C4-2B (cell line): ENCODE data around the gene MEP1B.

ENCODE experiments used
- H3K27ac ChIP-seq: fragments of 450-650 bp; 2 replicates; pipeline ENCODE4 v1.5.1; 2017
- ZFX ChIP-seq: fragments of 450-650 bp; IDR thresholded peaks from 2 replicates; pipeline ENCODE4 v1.6.1; 2017
- TF ChIP-seq, protein P1 (sequence below): fragments of 450-650 bp; conservative IDR thresholded peaks from 2 replicates; pipeline ENCODE4 v1.5.1; 2017; ENCODE audit warnings: mild to moderate bottlenecking

MEP1B gene

DNA sequence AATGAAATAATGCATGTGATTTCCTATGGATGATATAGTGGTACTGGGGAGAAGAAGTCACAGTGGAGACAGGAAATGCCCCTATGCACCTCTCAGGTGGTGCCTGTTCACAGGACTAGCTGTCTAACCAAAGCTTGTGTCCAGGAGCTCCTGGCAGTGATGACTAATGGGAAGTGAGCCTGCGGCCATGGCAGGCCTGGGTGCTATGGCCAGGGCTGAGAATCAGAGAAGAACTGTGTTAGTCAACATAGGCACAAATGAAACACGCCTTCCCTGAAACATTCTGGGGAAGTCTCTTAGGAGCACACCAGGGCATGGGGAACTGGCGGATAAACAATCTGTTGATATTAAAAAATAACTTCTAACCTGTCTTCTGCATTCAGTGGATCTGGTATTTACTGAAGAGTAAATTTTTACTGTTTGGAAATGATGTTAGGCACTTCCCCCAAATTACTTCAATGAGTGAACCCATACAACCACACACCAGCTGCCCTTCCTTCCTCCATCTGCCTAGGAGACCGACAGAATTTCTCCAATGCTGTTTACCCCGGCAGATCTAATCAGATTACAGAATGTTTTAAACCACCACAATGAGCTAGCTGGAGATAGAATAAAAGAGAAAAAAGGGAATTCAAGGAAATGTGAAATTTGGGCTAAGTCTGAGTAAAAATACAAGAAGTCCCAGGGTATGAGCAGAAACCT lies 67.4 kb downstream of the MEP1B start:
- TF ChIP-seq ZFX = no peak
- TF ChIP-seq, protein P1, sequence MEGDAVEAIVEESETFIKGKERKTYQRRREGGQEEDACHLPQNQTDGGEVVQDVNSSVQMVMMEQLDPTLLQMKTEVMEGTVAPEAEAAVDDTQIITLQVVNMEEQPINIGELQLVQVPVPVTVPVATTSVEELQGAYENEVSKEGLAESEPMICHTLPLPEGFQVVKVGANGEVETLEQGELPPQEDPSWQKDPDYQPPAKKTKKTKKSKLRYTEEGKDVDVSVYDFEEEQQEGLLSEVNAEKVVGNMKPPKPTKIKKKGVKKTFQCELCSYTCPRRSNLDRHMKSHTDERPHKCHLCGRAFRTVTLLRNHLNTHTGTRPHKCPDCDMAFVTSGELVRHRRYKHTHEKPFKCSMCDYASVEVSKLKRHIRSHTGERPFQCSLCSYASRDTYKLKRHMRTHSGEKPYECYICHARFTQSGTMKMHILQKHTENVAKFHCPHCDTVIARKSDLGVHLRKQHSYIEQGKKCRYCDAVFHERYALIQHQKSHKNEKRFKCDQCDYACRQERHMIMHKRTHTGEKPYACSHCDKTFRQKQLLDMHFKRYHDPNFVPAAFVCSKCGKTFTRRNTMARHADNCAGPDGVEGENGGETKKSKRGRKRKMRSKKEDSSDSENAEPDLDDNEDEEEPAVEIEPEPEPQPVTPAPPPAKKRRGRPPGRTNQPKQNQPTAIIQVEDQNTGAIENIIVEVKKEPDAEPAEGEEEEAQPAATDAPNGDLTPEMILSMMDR = no peak
- no peak overlapping the region for H3K27ac ChIP-seq

DNA sequence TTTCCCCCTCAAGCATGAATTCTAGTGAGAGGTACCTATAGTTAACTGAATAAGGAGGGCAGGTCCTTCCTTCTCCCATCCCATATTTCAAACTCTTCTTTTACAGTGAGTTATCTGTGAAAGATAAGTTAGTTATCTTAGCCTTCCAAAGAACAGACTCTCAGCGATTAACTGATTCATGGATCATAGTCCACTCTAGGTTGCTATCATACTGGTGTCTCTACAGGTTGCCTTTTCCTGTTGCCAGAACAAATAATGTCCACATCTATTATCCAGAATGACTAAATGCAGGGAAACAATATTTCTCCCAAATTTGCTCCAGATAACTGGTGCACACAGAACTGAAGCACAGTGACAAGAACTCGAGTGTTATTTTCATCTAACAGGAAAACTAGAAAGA lies 68.3 kb downstream of the MEP1B start:
- no peak for TF ChIP-seq ZFX
- TF ChIP-seq, protein P1 = no peak
- H3K27ac ChIP-seq = no peak overlapping the region

DNA sequence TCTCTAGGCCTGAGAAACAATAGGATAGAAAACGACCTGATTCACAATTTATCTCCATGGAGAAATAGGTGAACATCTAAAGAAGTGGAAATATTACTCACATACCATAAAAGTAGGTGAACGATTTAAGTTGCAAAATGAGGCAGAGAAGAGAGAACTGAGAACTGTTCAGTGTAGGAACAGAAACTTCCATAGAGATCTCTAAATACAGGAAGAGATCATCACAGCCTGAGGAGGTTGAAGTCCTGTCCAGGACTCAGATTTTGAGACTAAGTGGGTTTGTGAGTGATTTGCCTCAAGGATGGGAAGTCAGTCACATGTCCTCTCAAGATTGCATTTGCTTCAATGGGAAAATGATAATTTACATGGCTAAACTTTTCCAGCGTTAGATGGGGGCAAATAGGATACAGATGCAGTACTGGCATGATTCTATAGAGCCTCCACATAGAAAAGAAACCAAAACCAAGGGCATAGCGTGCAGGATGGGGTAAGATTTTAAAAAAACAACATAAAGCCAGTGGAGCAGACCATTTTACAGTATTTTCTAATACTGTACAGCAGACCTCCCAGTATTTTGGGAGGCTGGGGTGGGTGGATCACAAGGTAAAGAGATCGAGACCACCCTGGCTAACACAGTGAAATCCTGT lies 68.8 kb downstream of the MEP1B start:
- no peak for TF ChIP-seq ZFX
- TF ChIP-seq, protein P1 = no peak
- no peak overlapping the region for H3K27ac ChIP-seq

DNA sequence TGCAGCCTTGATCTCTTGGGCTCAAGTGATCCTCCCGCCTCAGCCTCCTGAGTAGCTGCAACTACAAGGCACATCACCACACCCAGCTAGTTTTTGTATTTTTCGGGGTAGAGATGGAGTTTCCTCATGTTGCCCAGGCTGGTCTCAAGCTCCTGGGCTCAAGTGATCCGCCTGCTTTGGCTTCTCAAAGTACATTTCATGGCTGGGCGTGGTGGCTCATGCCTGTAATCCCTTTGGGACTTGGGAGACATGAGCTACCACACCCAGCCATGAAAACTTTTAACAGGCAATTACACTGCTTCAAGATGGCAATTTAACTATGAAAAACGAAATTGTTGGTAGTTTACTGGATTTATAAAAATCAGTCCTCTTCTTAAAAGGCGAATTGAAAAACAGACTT lies 69.7 kb downstream of the MEP1B start:
- TF ChIP-seq, protein P1 = no peak
- no peak for TF ChIP-seq ZFX
- H3K27ac ChIP-seq = no peak overlapping the region

DNA sequence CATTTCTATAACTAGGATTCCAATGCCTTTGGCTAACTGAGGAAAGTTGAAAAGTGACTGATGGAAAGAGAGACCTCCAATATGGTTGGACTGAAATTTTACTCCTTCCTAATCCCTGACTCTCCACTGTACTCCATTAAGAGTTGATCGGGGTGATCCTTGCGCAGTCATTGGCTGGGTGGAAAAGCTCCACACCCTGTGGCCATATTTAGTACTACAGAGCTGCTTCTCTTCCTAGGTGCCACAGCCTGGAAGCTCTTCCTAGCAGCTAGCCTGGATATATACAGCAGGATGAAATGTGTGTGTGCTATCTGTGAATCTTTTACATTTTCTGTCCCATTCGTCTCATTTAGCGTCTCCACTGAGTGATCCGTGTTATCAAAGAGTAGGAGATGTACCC lies 71.2 kb downstream of the MEP1B start:
- TF ChIP-seq, protein P1 = no peak; the same call in 1 of the 2 replicates
- no peak for TF ChIP-seq ZFX
- no peak overlapping the region for H3K27ac ChIP-seq

DNA sequence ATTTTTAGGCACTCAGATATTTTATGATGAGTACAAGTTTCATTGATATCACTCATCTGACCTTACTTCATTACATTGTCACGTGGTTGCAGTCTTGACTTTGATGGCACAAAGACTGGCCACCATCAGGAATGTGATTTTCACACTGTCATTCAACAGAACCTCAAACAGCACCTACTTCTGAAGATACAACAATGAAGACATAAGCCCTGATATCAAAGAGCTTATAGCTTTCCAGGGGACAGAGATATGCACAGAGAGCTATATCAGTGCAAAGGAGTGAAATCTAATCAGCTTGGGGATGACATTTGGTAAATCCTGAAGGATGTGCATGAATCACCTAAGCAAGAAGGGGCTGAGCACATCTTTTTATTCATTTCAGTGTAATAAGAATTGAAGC lies 72.3 kb downstream of the MEP1B start:
- TF ChIP-seq ZFX = no peak
- TF ChIP-seq, protein P1 = no peak
- no peak overlapping the region for H3K27ac ChIP-seq

DNA sequence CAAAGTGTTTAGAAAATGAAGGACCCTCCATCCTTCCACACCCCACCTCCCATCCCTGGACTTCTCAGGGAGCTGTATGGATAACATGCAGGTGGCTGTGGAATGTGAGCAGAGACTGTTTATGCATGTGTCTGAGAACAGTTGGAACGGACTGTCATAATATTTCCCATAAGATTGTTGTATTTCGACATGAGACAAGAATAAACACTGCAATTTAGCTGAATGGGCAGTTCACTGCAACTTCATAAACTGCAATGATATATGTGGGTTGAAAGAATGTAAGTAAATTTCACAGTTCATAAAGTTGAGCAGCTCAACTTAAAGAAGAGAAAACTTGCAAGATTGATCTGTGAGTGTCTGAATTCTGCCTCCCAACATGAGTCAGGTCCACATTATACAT lies 74.6 kb downstream of the MEP1B start:
- TF ChIP-seq, protein P1 = no peak
- TF ChIP-seq ZFX = no peak
- H3K27ac ChIP-seq = no peak overlapping the region
